HepG2 (cell line): ENCODE measurements around the gene KLHDC4. TPM values are rescaled to one million over a fixed set of nuclear protein-coding genes. Genes with fewer than 3 reads are reported as not detected.
A peak's percentile ranks its signal among the peaks of the same experiment; 100 is the strongest.

Experiments
- CEBPG ChIP-seq: IDR thresholded peaks from 2 replicates; pipeline ENCODE4 v1.6.1; 2016
- CENPT ChIP-seq: sonication (generic); formaldehyde crosslinking; IDR thresholded peaks from 2 replicates; pipeline ENCODE4 v1.8.0; 2022; ENCODE audit warnings: low read depth, mild to moderate bottlenecking, moderate library complexity, missing genetic modification reagents
- DMTF1 ChIP-seq: sonication (generic); formaldehyde crosslinking; IDR thresholded peaks from 2 replicates; pipeline ENCODE4 v1.4.0; 2020; ENCODE audit warnings: mild to moderate bottlenecking, missing genetic modification reagents
- FIP1L1 ChIP-seq: fragments of 200-400 bp; formaldehyde crosslinking; IDR thresholded peaks from 2 replicates; pipeline ENCODE4 v1.6.1; 2018; ENCODE audit warnings: low read depth, mild to moderate bottlenecking, low read length, moderate library complexity, borderline replicate concordance; ENCODE audit not compliant: insufficient read depth
- FOXP1 ChIP-seq, 2 experiments: fragments of 450-650 bp in 1 of 2; IDR thresholded peaks; 2 replicates each; pipeline ENCODE4 v1.6.1; 2017 to 2018; ENCODE audit warnings: antibody characterized with exemption in 1 of 2
- HMGXB4 ChIP-seq, 2 experiments: sonication (generic) in 1 of 2; formaldehyde crosslinking in 1 of 2; IDR thresholded peaks; 2 replicates each; pipeline versions ENCODE4 v1.4.0 to v1.6.1; 2018 to 2020; ENCODE audit warnings: missing genetic modification reagents in 2 of 2, borderline replicate concordance in 1 of 2, low read depth in 1 of 2, mild to moderate bottlenecking in 1 of 2, missing biosample characterization in 1 of 2
- PREB ChIP-seq: sonication (generic); formaldehyde crosslinking; IDR thresholded peaks from 2 replicates; pipeline ENCODE4 v1.4.0; 2020; ENCODE audit warnings: missing genetic modification reagents
- RFX1 ChIP-seq: fragments of 450-650 bp; IDR thresholded peaks from 2 replicates; pipeline ENCODE4 v1.6.1; 2017
- SP140L ChIP-seq: sonication (generic); formaldehyde crosslinking; IDR thresholded peaks from 2 replicates; pipeline ENCODE4 v1.4.0; 2020; ENCODE audit warnings: missing genetic modification reagents, borderline replicate concordance
- SRF ChIP-seq: IDR thresholded peaks from 2 replicates; pipeline ENCODE4 v1.6.1; 2011; ENCODE audit warnings: mild to moderate bottlenecking, low read depth, low read length, moderate library complexity
- TCF7L2 ChIP-seq: IDR thresholded peaks from 2 replicates; pipeline ENCODE4 v1.6.1; 2011; ENCODE audit warnings: mild to moderate bottlenecking, low read depth, low read length, moderate library complexity
- ZNF557 ChIP-seq: sonication (generic); formaldehyde crosslinking; IDR thresholded peaks from 2 replicates; pipeline ENCODE4 v1.4.0; 2020; ENCODE audit warnings: missing genetic modification reagents
- ZNF574 ChIP-seq: sonication (generic); formaldehyde crosslinking; IDR thresholded peaks from 2 replicates; pipeline ENCODE4 v1.4.0; 2020; ENCODE audit warnings: missing genetic modification reagents
- polyA plus RNA-seq, 8 experiments: library from polyadenylated mRNA; depleted of rRNA in 3 of 8; stranded (reverse) in 7 of 8; unstranded in 1 of 8; fragments of >200 nt; fragmentation: Illumina TruSeq in 4 of 8; extraction: Trizol in 4 of 8; gene quantifications; 2 replicates each; pipeline versions ENCODE4 v1.2.1 to v1.2.3, GENCODE V29; 2011 to 2016; ENCODE audit warnings: low read depth in 4 of 8, missing spikeins in 1 of 8, mixed read lengths in 1 of 8; ENCODE audit not compliant: insufficient read depth in 1 of 8
- total RNA-seq, 5 experiments: library from RNA; depleted of rRNA; stranded (reverse); fragments of >200 nt; fragmentation: Illumina TruSeq; extraction: Trizol; gene quantifications; 2 replicates each; pipeline ENCODE4 v1.2.3, GENCODE V29; 2016; ENCODE audit warnings: low read depth in 1 of 5
- TF ChIP-seq, protein P1 (sequence below): fragments of 450-650 bp; IDR thresholded peaks from 2 replicates; pipeline ENCODE4 v1.6.1; 2017
- TF ChIP-seq, protein P2 (sequence below): sonication (generic); formaldehyde crosslinking; IDR thresholded peaks from 2 replicates; pipeline ENCODE4 v1.9.0; 2022; ENCODE audit warnings: missing genetic modification reagents, mild to moderate bottlenecking, borderline replicate concordance
- TF ChIP-seq, protein P3 (sequence below): sonication (generic); formaldehyde crosslinking; IDR thresholded peaks from 2 replicates; pipeline ENCODE4 v1.4.0; 2020; ENCODE audit warnings: mild to moderate bottlenecking, missing genetic modification reagents

Gene KLHDC4
- total and polyA plus RNA-seq, 2 of the 13 experiments (the other 11 are each of a cell fraction or from before 2014, with no cell fraction given), result 18.7 to 31.8 TPM

GRCh38 chr16:87778830-87779579 is 13.2 kb upstream of the KLHDC4 start (continued):
- TF ChIP-seq, protein P1, sequence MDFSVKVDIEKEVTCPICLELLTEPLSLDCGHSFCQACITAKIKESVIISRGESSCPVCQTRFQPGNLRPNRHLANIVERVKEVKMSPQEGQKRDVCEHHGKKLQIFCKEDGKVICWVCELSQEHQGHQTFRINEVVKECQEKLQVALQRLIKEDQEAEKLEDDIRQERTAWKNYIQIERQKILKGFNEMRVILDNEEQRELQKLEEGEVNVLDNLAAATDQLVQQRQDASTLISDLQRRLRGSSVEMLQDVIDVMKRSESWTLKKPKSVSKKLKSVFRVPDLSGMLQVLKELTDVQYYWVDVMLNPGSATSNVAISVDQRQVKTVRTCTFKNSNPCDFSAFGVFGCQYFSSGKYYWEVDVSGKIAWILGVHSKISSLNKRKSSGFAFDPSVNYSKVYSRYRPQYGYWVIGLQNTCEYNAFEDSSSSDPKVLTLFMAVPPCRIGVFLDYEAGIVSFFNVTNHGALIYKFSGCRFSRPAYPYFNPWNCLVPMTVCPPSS, result no peak
- TF ChIP-seq CEBPG (CRISPR knock-in tag) (peak; percentile 100), PREB (CRISPR knock-in tag) (no peak), DMTF1 (CRISPR knock-in tag) (no peak), SP140L (CRISPR knock-in tag) (peak; percentile 83; the same call in 1 of the 2 replicates), SRF (no peak), FIP1L1 (no peak), HMGXB4 (CRISPR knock-in tag; IDR thresholded peaks at IDR 0.05; ENCODE audit: borderline replicate concordance in 1 of 2, low read depth in 1 of 2) (peak; percentile 91 to 98; a peak in 3 of 4 replicates), FOXP1 (IDR thresholded peaks at IDR 0.05) (no peak), FOXP1 (CRISPR knock-in tag; IDR thresholded peaks at IDR 0.05) (peak; percentile 45), ZNF574 (peak; percentile 83), RFX1 (no peak), CENPT (CRISPR knock-in tag) (no peak), TCF7L2 (no peak), ZNF557 (CRISPR knock-in tag) (no peak)
- TF ChIP-seq, protein P2, sequence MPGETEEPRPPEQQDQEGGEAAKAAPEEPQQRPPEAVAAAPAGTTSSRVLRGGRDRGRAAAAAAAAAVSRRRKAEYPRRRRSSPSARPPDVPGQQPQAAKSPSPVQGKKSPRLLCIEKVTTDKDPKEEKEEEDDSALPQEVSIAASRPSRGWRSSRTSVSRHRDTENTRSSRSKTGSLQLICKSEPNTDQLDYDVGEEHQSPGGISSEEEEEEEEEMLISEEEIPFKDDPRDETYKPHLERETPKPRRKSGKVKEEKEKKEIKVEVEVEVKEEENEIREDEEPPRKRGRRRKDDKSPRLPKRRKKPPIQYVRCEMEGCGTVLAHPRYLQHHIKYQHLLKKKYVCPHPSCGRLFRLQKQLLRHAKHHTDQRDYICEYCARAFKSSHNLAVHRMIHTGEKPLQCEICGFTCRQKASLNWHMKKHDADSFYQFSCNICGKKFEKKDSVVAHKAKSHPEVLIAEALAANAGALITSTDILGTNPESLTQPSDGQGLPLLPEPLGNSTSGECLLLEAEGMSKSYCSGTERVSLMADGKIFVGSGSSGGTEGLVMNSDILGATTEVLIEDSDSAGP (CRISPR knock-in tag), result peak; percentile 95
- TF ChIP-seq, protein P3, sequence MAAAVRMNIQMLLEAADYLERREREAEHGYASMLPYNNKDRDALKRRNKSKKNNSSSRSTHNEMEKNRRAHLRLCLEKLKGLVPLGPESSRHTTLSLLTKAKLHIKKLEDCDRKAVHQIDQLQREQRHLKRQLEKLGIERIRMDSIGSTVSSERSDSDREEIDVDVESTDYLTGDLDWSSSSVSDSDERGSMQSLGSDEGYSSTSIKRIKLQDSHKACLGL (CRISPR knock-in tag), result peak; percentile 76
